Head of caudate nucleus (tissue), 42 donors: Measurements from ENCODE around the gene CEP72.
A peak's percentile ranks its signal among the peaks of the same experiment; 100 is the strongest.
"Not testable (repeated sequence)": the region's sequence is repeated elsewhere in the genome, so short reads cannot be mapped to it uniquely, and the experiment has no call there.

Experiments
- DNase-seq, 42 donors: peaks; one replicate each; pipeline versions ENCODE4 v3.0.0 to v3.0.0-alpha.2; 2020 to 2021; ENCODE audit warnings: mixed read lengths in 7 of 42
- intact Hi-C: fragments of 100-400 bp; cut with DNase I; formaldehyde crosslinking; loops from one replicate; pipeline ENCODE4 v1.15.0; 2022

The CEP72 gene

DNA sequence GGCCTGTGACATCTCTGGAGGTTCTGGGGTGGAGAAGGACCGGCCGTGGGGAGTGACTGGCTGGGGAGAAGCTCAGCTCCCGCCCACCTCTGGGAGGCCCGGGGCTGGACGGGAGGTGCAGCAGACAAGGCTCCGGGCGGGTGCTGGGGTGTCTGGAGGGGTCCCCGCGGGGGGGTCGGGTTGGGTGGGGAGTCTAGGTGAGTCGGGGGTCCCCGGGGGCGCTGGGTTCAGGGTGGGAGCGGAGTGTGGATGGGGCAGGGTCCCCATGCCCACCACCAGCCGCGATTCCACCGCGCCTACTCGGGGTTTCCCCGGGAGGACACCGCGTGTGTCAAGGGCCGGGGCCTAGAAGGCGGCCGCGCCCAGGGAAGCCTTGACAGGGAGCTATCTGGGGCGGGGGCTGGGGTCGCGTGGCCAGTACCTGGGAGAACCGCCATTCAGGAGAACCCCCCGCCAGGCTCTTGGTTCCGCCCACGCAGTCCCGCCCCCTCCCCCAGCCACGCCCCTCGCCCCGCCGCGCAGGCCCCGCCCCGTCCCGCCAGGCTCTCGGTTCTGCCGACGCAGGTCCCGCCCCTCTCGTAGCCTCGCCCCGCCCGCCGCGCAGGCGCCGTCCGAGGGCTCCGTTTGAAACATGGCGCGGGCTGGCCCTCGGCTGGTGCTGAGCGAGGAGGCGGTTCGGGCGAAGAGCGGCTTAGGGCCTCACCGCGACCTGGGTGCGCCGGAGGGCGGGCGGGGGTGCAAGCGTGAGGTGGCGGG lies at the start of gene CEP72:
Gene CEP72, plus strand, starts transcription at position 610 of the 756 bp plus-strand sequence. Its CDS starts 22 bp downstream, at position 632.
- DNase-seq: peak; percentile 76 to 97 (median 94)
- intact Hi-C loops: loop anchor here (10.0 kb wide), 1 partner anchor 53 kb away; no protein-coding TSS in a partner anchor

GRCh38 chr5:565782-566440 lies 46.2 kb upstream of the CEP72 start:
- peak in 6 of 42 donors; percentile 5 to 44 (median 26) for DNase-seq
- intact Hi-C loops: no loop called here

GRCh38 chr5:566636-567309 lies 45.4 kb upstream of the CEP72 start:
- intact Hi-C loops: no loop called here
- DNase-seq: peak in 3 of 42 donors; percentile 11 to 22 (median 22)

DNA sequence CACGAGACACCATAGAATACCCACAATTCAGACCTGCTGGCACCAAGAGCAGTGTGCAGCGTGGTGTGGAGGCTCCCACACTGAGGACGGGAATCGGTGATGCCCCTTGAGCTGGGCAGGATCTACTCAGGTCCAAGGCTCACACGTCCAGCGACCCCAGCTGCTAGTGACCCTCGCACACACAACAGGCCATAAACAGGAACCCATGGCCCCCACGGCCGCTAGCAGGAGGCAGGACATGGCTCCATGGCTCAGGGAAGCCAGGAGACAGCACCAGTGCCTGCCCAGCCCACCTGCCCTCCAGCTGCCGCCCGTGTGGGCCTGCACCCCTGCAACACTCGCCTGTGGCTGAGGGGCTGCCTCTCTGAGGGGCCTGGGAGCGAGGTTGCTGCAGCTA lies 44.5 kb upstream of the CEP72 start:
- peak in 3 of 42 donors; percentile 2 to 28 (median 18) for DNase-seq
- intact Hi-C loops: no loop called here

DNA sequence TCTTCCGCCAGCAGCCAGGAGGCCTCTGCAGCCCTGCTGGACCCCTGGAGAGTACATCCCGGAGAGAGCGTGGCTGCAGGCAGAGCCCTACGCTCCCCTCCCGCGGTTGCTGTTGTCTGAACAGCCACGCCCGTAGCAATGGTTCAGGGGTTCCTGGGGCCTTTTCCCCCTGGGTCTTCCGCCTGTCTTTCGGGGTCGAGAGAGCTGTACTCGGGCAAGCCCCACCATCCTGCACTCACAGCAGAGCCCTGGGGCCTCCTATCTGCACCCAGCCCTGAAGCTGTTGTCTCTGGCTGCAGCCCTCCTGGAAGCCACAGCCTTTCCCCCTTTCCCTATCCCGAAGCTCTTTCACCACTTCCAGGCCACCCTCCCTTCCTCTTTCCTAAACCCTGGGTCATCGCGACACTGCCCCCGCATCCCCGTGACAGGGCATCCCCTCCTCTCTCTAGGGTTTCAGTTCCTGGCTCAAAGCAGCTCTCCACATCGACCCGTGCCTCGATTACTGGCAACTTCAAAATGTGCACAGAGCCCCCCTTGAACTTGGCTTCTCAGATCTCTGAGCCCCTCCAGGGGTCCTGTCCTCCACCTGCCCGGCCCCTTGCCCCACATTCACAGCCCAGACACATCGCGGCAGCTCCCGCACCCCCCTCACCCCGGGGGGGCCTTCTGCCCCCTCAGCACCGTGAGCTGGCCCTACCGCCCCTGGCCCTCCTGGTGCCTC lies 43.9 kb upstream of the CEP72 start:
- intact Hi-C loops: no loop called here
- peak in 6 of 42 donors; percentile 3 to 30 (median 24) for DNase-seq

DNA sequence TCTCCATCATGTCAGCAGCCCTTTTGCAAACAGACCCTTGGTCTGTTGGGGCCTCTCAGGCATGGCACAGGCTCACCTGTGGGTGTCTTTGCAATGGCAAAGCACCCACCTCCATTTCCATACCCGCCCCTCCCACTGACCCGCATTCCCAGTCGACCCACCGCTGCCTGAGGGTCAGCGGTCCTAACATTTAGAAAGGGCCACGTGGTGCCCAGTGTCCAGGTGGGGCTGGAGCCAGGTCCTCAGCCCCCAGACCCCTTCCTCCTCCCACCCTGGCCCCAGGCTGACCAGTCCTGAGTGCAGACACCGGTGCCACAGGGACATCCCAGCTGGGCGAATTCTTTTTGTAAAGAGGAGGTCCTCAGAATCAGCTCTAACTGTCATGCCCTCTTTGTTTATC lies 43.3 kb upstream of the CEP72 start:
- intact Hi-C loops: no loop called here
- DNase-seq: peak in 5 of 42 donors; percentile 1 to 16 (median 13)

- intact Hi-C loops: no loop called here
- peak in 4 of 42 donors; percentile 1 to 25 (median 18) for DNase-seq
Measured at GRCh38 chr5:569358-569867, 42.7 kb upstream of the CEP72 start.

DNA sequence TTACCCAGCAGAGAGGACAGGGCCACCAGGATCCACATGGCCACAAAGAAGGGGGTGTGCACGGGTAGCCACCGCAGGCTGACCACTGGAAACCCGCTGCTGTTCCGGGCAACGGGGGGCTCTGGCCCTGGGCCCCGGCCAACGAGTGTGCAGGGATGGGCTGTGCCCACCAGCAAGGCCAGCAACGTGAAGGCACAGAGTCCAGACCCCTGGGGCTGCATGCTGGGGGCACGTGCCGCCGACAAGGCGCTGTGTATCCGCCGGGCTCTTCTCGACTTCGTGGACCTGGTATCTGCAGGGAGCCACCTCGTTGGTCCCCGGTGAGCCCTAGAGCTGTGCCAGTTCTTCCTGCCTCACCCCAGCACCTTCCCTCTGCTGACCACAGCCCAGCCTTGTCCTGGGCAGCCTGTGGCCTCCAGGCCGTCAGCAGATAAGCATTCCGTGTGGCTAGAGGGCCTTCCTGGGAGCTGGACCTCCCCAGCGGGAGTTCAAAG lies 42.2 kb upstream of the CEP72 start:
- DNase-seq: peak in 4 of 42 donors; percentile 3 to 29 (median 14)
- intact Hi-C loops: no loop called here

GRCh38 chr5:570446-570845 lies 41.7 kb upstream of the CEP72 start:
- DNase-seq: peak in 2 of 42 donors; percentile 1 to 2
- intact Hi-C loops: no loop called here

GRCh38 chr5:570886-571285 lies 41.3 kb upstream of the CEP72 start:
- intact Hi-C loops: no loop called here
- peak in 2 of 42 donors; percentile 2 to 26 for DNase-seq

DNA sequence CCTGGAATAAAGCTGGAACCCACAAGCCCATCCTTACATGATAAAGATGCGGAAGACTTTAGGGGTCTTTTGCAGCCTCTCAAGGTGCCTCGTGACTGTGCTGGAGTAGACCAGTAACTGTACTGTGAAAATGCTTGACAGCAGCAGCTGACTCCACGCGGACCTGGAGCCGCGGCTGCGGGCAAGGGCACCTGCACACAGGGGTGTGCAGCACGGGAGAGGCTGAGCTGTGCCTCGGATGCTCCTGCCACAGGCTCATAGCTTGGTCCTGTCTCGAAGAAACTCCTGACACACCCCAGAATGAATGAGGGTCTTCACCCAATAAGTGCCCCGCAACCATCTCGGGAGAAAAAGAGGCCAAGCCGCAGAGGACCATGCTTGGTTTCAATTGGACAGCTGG lies 40.3 kb upstream of the CEP72 start:
- DNase-seq: peak in 3 of 42 donors; percentile 3 to 32 (median 20)
- intact Hi-C loops: no loop called here

DNA sequence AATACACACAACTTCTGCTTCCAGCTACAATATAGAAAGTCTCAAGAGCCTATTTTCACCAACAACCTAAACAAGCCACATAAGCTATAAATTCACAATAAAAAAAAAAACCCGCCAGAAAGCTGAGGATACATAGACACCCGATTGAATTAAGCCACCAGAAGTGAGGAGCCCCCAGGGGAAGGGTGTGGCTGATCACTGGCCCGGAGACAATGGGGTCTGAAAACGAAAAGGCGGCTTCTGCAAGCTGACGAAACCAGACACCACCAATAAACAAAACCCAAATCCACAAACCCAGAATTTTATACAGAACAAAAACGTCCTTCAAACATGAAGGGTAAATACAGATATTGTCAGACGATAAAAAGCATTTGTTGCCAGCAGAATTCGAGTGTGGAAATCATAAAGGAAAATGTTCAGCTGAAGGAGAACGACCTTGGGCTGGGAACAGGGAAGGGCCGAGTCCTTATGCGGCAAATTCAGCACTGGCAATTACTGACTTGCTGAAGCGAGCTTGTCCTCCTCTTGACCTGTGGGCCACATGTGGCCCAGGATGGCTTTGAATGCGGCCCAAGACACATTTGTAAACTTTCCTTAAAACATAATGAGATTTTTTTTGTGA lies 39.6 kb upstream of the CEP72 start:
- intact Hi-C loops: no loop called here
- peak in 1 of 42 donors; percentile 4 for DNase-seq

- intact Hi-C loops: no loop called here
- no peak for DNase-seq
Measured at GRCh38 chr5:573206-573605, 38.9 kb upstream of the CEP72 start.

DNA sequence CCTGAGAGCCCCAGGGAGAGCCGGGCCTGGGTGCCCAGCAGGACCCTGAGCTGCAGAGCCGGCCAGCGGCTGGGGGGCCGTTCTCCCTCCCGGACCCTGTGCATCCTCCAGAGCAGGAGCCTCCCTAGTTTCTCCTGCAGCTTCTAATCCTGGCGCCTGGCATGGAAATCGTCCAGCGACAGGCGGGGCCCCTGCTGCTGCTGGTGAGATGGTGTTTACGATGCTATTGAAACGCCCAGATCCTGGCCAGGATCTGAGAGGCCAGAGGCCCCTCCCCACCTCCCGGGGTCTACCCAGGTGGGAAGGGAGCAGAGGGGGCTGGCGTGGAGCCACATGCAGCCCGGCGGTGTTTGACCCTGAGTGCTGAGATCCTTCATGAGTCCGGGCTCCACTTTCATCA lies 38.2 kb upstream of the CEP72 start:
- intact Hi-C loops: no loop called here
- DNase-seq: peak in 3 of 42 donors; percentile 0 to 39 (median 24)

DNA sequence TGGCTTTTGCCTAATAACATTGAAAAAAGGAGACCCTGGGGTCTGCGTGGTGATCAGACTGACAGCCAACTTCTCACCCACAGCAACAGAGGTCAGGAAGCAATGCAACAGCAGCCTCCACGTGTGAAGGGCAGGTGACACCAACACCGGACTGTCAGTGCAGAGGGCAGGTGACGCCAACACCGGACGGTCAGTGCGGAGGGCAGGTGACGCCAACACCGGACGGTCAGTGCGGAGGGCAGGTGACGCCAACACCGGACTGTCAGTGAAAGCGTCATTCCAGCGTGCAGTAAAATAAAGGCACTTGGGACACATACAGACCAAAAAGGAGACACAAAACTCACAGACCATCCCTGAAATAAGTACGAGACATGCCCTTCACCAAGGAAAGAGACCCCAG lies 37.2 kb upstream of the CEP72 start:
- DNase-seq: peak in 1 of 42 donors; percentile 23
- intact Hi-C loops: no loop called here

- peak in 2 of 42 donors; percentile 25 to 26 for DNase-seq
- intact Hi-C loops: no loop called here
Measured at GRCh38 chr5:575636-576035, 36.5 kb upstream of the CEP72 start.

DNA sequence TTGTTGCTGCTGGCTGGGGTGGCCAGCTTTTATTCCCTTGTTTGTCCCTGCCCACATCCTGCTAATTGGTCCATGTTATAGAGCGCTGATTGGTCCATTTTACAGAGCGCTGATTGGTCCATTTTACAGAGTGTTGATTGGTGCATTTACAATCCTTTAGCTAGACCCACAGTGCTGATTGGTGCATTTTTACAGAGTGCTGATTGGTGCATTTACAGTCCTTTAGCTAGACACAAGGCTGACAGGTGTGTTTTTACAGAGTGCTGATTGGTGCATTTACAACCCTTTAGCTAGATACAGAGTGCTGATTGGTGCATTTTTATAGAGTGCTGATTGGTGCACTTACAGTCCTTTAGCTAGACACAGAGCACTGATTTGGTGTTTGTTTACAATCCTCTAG lies 34.9 kb upstream of the CEP72 start:
- intact Hi-C loops, DNase-seq: not testable (repeated sequence)

GRCh38 chr5:577800-578199 lies 34.3 kb upstream of the CEP72 start:
- DNase-seq: no peak
- intact Hi-C loops: no loop called here
